CD4-positive, alpha-beta T cell (primary cell): Measurements from ENCODE around the gene CLDN34. TPM values are rescaled to one million over a fixed set of nuclear protein-coding genes. Genes with fewer than 3 reads are reported as not detected.
A peak's percentile ranks its signal among the peaks of the same experiment; 100 is the strongest.

Source experiments
- ATAC-seq: fragments of 200-7000 bp; cut with Tn5 transposase; one replicate; pipeline ENCODE4 v1.10.0; 2022; ENCODE audit warnings: mild to moderate bottlenecking; ENCODE audit not compliant: poor library complexity
- CTCF ChIA-PET: fragments of 350-600 bp; sonication (Branson Sonifier 250); formaldehyde crosslinking; loops from one replicate; lab custom pipeline; 2021; ENCODE audit warnings: antibody characterized with exemption, inconsistent platforms; lab: Charles Lee
- POLR2A ChIA-PET: fragments of 350-600 bp; sonication (Branson Sonifier 250); formaldehyde crosslinking; loops from one replicate; lab custom pipeline; 2021; ENCODE audit warnings: antibody characterized with exemption, inconsistent platforms; lab: Charles Lee
- DNase-seq, 14 experiments: peaks; one replicate each; pipeline ENCODE4 v3.0.0-alpha.2; 2013 to 2020; ENCODE audit warnings: mixed read lengths in 2 of 14
- H3K27ac ChIP-seq, 2 donors: one replicate each; pipeline versions ENCODE4 v1.5.1 to v1.7.0; 2013; ENCODE audit warnings: low read length in 2 of 2, low read depth in 1 of 2, mild to moderate bottlenecking in 1 of 2
- H3K27me3 ChIP-seq, 2 experiments: 1 replicate in 1 of 2; 2 replicates in 1 of 2; pipeline versions ENCODE4 v1.6.1 to v1.7.0; 2013; ENCODE audit warnings: low read length in 2 of 2, control low read depth in 1 of 2, mild to moderate bottlenecking in 1 of 2, moderate library complexity in 1 of 2; ENCODE audit not compliant: insufficient read depth in 2 of 2, control insufficient read depth in 1 of 2
- H3K36me3 ChIP-seq: one replicate; pipeline ENCODE4 v1.6.1; 2013; ENCODE audit warnings: low read length, control low read depth; ENCODE audit not compliant: insufficient read depth
- H3K4me1 ChIP-seq: one replicate; pipeline ENCODE4 v1.6.1; 2013; ENCODE audit warnings: low read length, control low read depth; ENCODE audit not compliant: insufficient read depth
- H3K4me3 ChIP-seq: one replicate; pipeline ENCODE4 v1.5.1; 2013; ENCODE audit warnings: mild to moderate bottlenecking, low read length, moderate library complexity
- H3K9me3 ChIP-seq, 2 experiments: 1 replicate in 1 of 2; 2 replicates in 1 of 2; pipeline versions ENCODE4 v1.6.1 to v1.7.0; 2013; ENCODE audit warnings: low read length in 2 of 2, mild to moderate bottlenecking in 2 of 2, control low read depth in 1 of 2, moderate library complexity in 1 of 2; ENCODE audit not compliant: control insufficient read depth in 1 of 2, insufficient read depth in 1 of 2
- H3K27ac Mint-ChIP-seq: one replicate; pipeline ENCODE4 v1.8.0; 2020; ENCODE audit warnings: mixed read lengths
- H3K27me3 Mint-ChIP-seq: one replicate; pipeline ENCODE4 v1.8.0; 2021; ENCODE audit warnings: mixed read lengths
- H3K36me3 Mint-ChIP-seq: one replicate; pipeline ENCODE4 v1.8.0; 2021; ENCODE audit warnings: low read depth, mixed read lengths
- H3K4me1 Mint-ChIP-seq: one replicate; pipeline ENCODE4 v1.8.0; 2021; ENCODE audit warnings: low read depth, mixed read lengths
- H3K4me3 Mint-ChIP-seq: one replicate; pipeline ENCODE4 v1.8.0; 2020; ENCODE audit warnings: mild to moderate bottlenecking, mixed read lengths
- H3K9me3 Mint-ChIP-seq: one replicate; pipeline ENCODE4 v1.8.0; 2020; ENCODE audit warnings: mixed read lengths
- intact Hi-C, 2 experiments: fragments of 100-400 bp; cut with DNase I in 1 of 2; cut with micrococcal nuclease in 1 of 2; formaldehyde crosslinking; loops; one replicate each; pipeline versions ENCODE4 v1.15.1 to v1.9.0; 2023 to 2025; cut with DNase I, micrococcal nuclease
- total RNA-seq, 174 experiments: library from RNA in 2 of 174; stranded (reverse) in 2 of 174; gene quantifications; one replicate each; pipeline ENCODE4 v1.2.3 and lab custom pipeline; 2021 to 2026
- TF ChIP-seq, protein P1 (sequence below): fragments of 200-600 bp; IDR thresholded peaks from one replicate; pipeline ENCODE4 v1.8.0; 2022; ENCODE audit warnings: antibody characterized with exemption, mild to moderate bottlenecking

The CLDN34 gene
- total RNA-seq, 2 experiments from 2014 or later: not detected

DNA sequence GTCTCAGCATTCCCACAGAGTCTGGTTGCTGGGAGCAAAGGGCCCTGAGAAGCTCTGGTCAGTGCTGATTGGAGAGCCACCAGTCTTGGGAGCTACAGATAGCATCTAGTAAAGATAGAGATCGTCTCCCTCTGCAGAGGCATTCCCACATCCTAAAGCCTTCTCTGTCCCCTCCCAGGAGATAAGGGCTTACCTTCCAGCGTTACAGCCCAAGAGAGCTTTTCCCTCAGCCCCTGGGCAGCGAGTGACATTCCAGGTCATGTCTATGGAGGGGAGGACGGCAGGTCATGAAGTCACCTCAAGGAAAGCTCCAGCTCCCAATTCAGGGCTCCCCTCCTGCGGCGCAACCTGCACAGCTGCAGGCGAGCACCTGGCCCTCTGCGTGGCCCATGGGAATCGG is 29.9 kb downstream of the CLDN34 start:
- Histone ChIP-seq H3K27me3 (no peaks in the 10 kb centered on the region), H3K27ac (no peak overlapping the region), H3K36me3 (no peaks in the 10 kb centered on the region), H3K4me1 (peaks cover 3% of the 10 kb centered on the region), H3K9me3 (no peaks in the 10 kb centered on the region), H3K4me3 (no peak overlapping the region)
- CTCF ChIA-PET: interaction anchor here (3.4 kb wide), 1 partner anchor 122 kb away, joined by 32 read pairs; no protein-coding TSS in a partner anchor
- no peak overlapping the region for H3K4me3 Mint-ChIP-seq
- DNase-seq (no peak), ATAC-seq (no peak)
- POLR2A ChIA-PET: no interaction called here
- intact Hi-C loops: loop anchor here (2.0 to 10.0 kb wide), 4 partner anchors 18 to 1252 kb away; no protein-coding TSS in a partner anchor
- H3K27ac Mint-ChIP-seq: no peak overlapping the region
- no peaks in the 10 kb centered on the region for H3K27me3 Mint-ChIP-seq
- TF ChIP-seq, protein P1, sequence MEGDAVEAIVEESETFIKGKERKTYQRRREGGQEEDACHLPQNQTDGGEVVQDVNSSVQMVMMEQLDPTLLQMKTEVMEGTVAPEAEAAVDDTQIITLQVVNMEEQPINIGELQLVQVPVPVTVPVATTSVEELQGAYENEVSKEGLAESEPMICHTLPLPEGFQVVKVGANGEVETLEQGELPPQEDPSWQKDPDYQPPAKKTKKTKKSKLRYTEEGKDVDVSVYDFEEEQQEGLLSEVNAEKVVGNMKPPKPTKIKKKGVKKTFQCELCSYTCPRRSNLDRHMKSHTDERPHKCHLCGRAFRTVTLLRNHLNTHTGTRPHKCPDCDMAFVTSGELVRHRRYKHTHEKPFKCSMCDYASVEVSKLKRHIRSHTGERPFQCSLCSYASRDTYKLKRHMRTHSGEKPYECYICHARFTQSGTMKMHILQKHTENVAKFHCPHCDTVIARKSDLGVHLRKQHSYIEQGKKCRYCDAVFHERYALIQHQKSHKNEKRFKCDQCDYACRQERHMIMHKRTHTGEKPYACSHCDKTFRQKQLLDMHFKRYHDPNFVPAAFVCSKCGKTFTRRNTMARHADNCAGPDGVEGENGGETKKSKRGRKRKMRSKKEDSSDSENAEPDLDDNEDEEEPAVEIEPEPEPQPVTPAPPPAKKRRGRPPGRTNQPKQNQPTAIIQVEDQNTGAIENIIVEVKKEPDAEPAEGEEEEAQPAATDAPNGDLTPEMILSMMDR: no peak
- no peaks in the 10 kb centered on the region for H3K4me1 Mint-ChIP-seq
- no peaks in the 10 kb centered on the region for H3K9me3 Mint-ChIP-seq
- no peaks in the 10 kb centered on the region for H3K36me3 Mint-ChIP-seq

DNA sequence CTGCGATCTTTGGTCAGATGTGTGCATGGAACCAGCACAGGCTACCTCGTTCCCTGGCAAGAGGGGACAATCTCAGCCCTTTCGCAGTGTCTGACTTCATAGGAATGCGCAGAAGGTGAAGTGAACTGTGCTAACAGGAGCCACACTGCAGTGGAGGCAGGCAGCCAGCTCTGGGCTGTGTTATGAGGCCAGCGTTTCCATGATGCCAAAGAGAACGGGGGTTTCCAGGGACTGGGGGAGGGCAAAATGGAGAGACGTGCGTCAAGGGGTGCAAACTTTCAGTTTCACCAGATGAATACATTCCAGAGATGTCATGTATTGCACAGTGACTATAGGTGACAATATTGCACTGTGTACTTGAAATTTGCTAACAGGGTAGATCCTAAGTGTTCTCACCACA is 30.4 kb downstream of the CLDN34 start:
- H3K9me3 Mint-ChIP-seq: no peaks in the 10 kb centered on the region
- DNase-seq: peak in 2 of 14 experiments; percentile 50 to 53
- H3K27ac Mint-ChIP-seq: no peak overlapping the region
- peak; percentile 21 for ATAC-seq
- intact Hi-C loops: loop anchor here (2.0 to 10.0 kb wide), 4 partner anchors 17 to 1253 kb away; no protein-coding TSS in a partner anchor
- TF ChIP-seq, protein P1: no peak
- no peak overlapping the region for H3K4me3 Mint-ChIP-seq
- no peaks in the 10 kb centered on the region for H3K36me3 Mint-ChIP-seq
- H3K27me3 Mint-ChIP-seq: no peaks in the 10 kb centered on the region
- ChIA-PET CTCF (interaction anchor here (3.4 kb wide), 1 partner anchor 121 kb away, joined by 32 read pairs; no protein-coding TSS in a partner anchor), POLR2A (no interaction called here)
- Histone ChIP-seq H3K36me3 (no peaks in the 10 kb centered on the region), H3K27ac (no peak overlapping the region), H3K4me1 (peaks cover 3% of the 10 kb centered on the region), H3K9me3 (no peaks in the 10 kb centered on the region), H3K4me3 (no peak overlapping the region), H3K27me3 (no peaks in the 10 kb centered on the region)
- no peaks in the 10 kb centered on the region for H3K4me1 Mint-ChIP-seq

- H3K36me3 Mint-ChIP-seq: no peaks in the 10 kb centered on the region
- no peaks in the 10 kb centered on the region for H3K4me1 Mint-ChIP-seq
- H3K9me3 ChIP-seq: no peaks in the 10 kb centered on the region
- ChIA-PET CTCF (no interaction called here), POLR2A (no interaction called here)
- H3K27ac Mint-ChIP-seq: no peak overlapping the region
- no peak overlapping the region for H3K27ac ChIP-seq
- no peaks in the 10 kb centered on the region for H3K27me3 ChIP-seq
- H3K36me3 ChIP-seq: no peaks in the 10 kb centered on the region
- ATAC-seq (no peak), DNase-seq (no peak)
- no peaks in the 10 kb centered on the region for H3K27me3 Mint-ChIP-seq
- H3K4me3 ChIP-seq: no peak overlapping the region
- H3K9me3 Mint-ChIP-seq: no peaks in the 10 kb centered on the region
- TF ChIP-seq, protein P1: no peak
- intact Hi-C loops: no loop called here
- no peaks in the 10 kb centered on the region for H3K4me1 ChIP-seq
- no peak overlapping the region for H3K4me3 Mint-ChIP-seq
Measured at GRCh38 chrX:10001496-10001895, 34.3 kb downstream of the CLDN34 start.
